ENCODE results near the gene HIPK1.

DNA sequence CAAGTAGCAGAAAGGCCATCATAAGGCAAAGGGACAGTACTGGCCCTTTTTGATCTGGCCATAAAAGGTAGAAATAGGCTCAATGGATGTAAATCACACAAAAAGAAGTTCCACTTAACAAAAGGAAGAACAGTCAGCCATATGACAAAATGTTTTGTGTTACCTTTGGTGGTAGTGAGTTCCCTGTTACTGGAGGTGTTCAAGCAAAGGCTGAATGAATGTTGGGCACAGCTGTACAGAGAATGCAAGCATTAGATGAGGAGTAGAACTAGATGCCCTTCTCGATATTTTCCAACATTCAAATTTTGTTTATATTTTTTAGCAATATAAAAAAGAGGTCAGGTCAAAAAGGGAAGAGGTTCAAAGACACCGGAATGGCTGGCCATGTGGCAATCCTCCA, 70.1 kb downstream of the HIPK1 start:
- TF ChIP-seq CTCF (IDR thresholded peaks at IDR 0.05), result no peak
- no peak for TF ChIP-seq EP300 (IDR thresholded peaks at IDR 0.05)
- no peak for TF ChIP-seq POLR2A (IDR thresholded peaks at IDR 0.05)
